ENCODE results near the gene KLK8.

DNA sequence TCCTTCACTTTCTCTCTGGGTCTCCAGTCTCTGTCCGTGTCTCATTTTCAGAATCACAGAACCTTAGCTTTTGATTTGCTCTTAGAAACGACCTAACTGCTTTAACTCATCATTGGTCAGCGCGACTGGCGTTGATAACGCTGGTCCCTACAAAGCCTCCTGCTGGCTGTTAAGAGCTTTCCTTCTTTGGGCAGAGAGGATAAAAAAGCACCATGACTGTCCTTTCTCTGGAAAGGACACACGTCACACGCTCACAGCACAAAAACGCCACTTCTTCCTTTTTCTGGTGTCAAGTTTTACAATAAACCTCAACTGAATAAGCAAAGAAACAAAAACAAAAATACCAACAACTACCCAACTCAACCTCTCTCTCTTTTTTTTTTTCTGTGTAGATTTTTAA, 35.1 kb upstream of the KLK8 start:
- TF ChIP-seq, protein P1, sequence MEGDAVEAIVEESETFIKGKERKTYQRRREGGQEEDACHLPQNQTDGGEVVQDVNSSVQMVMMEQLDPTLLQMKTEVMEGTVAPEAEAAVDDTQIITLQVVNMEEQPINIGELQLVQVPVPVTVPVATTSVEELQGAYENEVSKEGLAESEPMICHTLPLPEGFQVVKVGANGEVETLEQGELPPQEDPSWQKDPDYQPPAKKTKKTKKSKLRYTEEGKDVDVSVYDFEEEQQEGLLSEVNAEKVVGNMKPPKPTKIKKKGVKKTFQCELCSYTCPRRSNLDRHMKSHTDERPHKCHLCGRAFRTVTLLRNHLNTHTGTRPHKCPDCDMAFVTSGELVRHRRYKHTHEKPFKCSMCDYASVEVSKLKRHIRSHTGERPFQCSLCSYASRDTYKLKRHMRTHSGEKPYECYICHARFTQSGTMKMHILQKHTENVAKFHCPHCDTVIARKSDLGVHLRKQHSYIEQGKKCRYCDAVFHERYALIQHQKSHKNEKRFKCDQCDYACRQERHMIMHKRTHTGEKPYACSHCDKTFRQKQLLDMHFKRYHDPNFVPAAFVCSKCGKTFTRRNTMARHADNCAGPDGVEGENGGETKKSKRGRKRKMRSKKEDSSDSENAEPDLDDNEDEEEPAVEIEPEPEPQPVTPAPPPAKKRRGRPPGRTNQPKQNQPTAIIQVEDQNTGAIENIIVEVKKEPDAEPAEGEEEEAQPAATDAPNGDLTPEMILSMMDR (IDR thresholded peaks at IDR 0.05), result no peak
- TF ChIP-seq POLR2A (IDR thresholded peaks at IDR 0.05), result no peak

Data from heart left ventricle (tissue), 13 donors.